HFFc6 (cell line): ENCODE measurements around the gene PM20D2. TPM values are rescaled to one million over a fixed set of nuclear protein-coding genes. Genes with fewer than 3 reads are reported as not detected.

Experiments
- DNase-seq: peaks from one replicate; pipeline ENCODE4 v3.0.0-alpha.2; 2018
- H3K27ac Mint-ChIP-seq: 2 replicates; pipeline ENCODE4 v1.8.0; 2020; ENCODE audit warnings: mild to moderate bottlenecking, mixed read lengths
- H3K27me3 Mint-ChIP-seq: 2 replicates; pipeline ENCODE4 v1.8.0; 2021; ENCODE audit warnings: mild to moderate bottlenecking, moderate library complexity, mixed read lengths; ENCODE audit not compliant: insufficient read depth
- H3K36me3 Mint-ChIP-seq: 2 replicates; pipeline ENCODE4 v1.8.0; 2021; ENCODE audit warnings: low read depth, mixed read lengths
- H3K4me1 Mint-ChIP-seq: 2 replicates; pipeline ENCODE4 v1.8.0; 2020; ENCODE audit warnings: low read depth, mixed read lengths
- H3K4me3 Mint-ChIP-seq: 2 replicates; pipeline ENCODE4 v1.8.0; 2020; ENCODE audit warnings: mild to moderate bottlenecking, moderate library complexity, mixed read lengths
- H3K9me3 Mint-ChIP-seq: 2 replicates; pipeline ENCODE4 v1.8.0; 2020; ENCODE audit warnings: mild to moderate bottlenecking, mixed read lengths
- CTCF ChIP-seq: fragments of 200-600 bp; sonication (generic); IDR thresholded peaks from 2 replicates; pipeline ENCODE4 v1.5.0; 2021; ENCODE audit warnings: antibody characterized with exemption, mild to moderate bottlenecking
- total RNA-seq, 6 experiments: library from RNA; stranded (reverse); fragmentation: NEBNext Ultra II Directional; extraction: Animal tissue kit (Norgen Biotek cat#: 25700); gene quantifications; 2 replicates in 1 of 6; 3 replicates in 5 of 6; pipeline ENCODE4 v1.2.3, GENCODE V29; 2021

The PM20D2 gene
- total RNA-seq, 6 experiments from 2014 or later: 3.0 to 4.9 (median 3.2) TPM

GRCh38 chr6:89204096-89204495, 58.2 kb downstream of the PM20D2 start:
- Mint-ChIP-seq H3K4me3 (no peak overlapping the region), H3K9me3 (no peaks in the 10 kb centered on the region)

GRCh38 chr6:89205819-89206218, 60.0 kb downstream of the PM20D2 start:
- H3K4me1 Mint-ChIP-seq: no peaks in the 10 kb centered on the region
- DNase-seq: no peak
- no peak overlapping the region for H3K4me3 Mint-ChIP-seq
- no peaks in the 10 kb centered on the region for H3K9me3 Mint-ChIP-seq
- H3K27ac Mint-ChIP-seq: no peak overlapping the region
- H3K36me3 Mint-ChIP-seq: no peaks in the 10 kb centered on the region
- TF ChIP-seq CTCF: no peak
- peaks cover 6% of the 10 kb centered on the region for H3K27me3 Mint-ChIP-seq

More at GRCh38 chr6:89204096-89204495, 58.2 kb downstream of the PM20D2 start:
- Mint-ChIP-seq H3K27me3 (peaks cover 6% of the 10 kb centered on the region; the same call in 1 of the 2 replicates), H3K4me1 (no peaks in the 10 kb centered on the region), H3K27ac (no peak overlapping the region), H3K36me3 (no peaks in the 10 kb centered on the region)
- TF ChIP-seq CTCF: no peak
- no peak for DNase-seq

- Mint-ChIP-seq H3K36me3 (no peaks in the 10 kb centered on the region), H3K27ac (no peak overlapping the region), H3K27me3 (peaks cover 15% of the 10 kb centered on the region), H3K4me1 (no peaks in the 10 kb centered on the region), H3K4me3 (no peak overlapping the region), H3K9me3 (no peaks in the 10 kb centered on the region)
- no peak for TF ChIP-seq CTCF
- DNase-seq: no peak
These were observed 62.7 kb downstream of the PM20D2 start for GRCh38 chr6:89208551-89208950.

- Mint-ChIP-seq H3K4me3 (no peak overlapping the region), H3K4me1 (no peaks in the 10 kb centered on the region)
- TF ChIP-seq CTCF: no peak
These were observed 63.6 kb downstream of the PM20D2 start for GRCh38 chr6:89209457-89209856.

GRCh38 chr6:89212472-89212871, 66.6 kb downstream of the PM20D2 start:
- TF ChIP-seq CTCF: no peak
- no peak for DNase-seq
- peaks cover 1% of the 10 kb centered on the region; the same call in 1 of the 2 replicates for H3K4me1 Mint-ChIP-seq

More at GRCh38 chr6:89209457-89209856, 63.6 kb downstream of the PM20D2 start:
- Mint-ChIP-seq H3K27ac (no peak overlapping the region), H3K36me3 (no peaks in the 10 kb centered on the region), H3K27me3 (peaks cover 12% of the 10 kb centered on the region), H3K9me3 (no peaks in the 10 kb centered on the region)
- no peak for DNase-seq

GRCh38 chr6:89214197-89214596, 68.3 kb downstream of the PM20D2 start:
- no peak for DNase-seq
- Mint-ChIP-seq H3K27ac (no peak overlapping the region), H3K27me3 (peaks cover 15% of the 10 kb centered on the region), H3K4me1 (peaks cover 6% of the 10 kb centered on the region; the same call in 1 of the 2 replicates), H3K36me3 (no peaks in the 10 kb centered on the region), H3K9me3 (no peaks in the 10 kb centered on the region), H3K4me3 (no peak overlapping the region)
- no peak for TF ChIP-seq CTCF

More at GRCh38 chr6:89212472-89212871, 66.6 kb downstream of the PM20D2 start:
- H3K4me3 Mint-ChIP-seq: no peak overlapping the region
- H3K9me3 Mint-ChIP-seq: no peaks in the 10 kb centered on the region
- H3K27ac Mint-ChIP-seq: no peak overlapping the region
- H3K36me3 Mint-ChIP-seq: no peaks in the 10 kb centered on the region
- H3K27me3 Mint-ChIP-seq: peaks cover 15% of the 10 kb centered on the region
